Stimulated activated naive CD4-positive, alpha-beta T cell treated with Interleukin-2 at 50 U/mL for 16 hours (primary cell): ENCODE results near the gene RHEBL1.
A peak's percentile ranks its signal among the peaks of the same experiment; 100 is the strongest.

ENCODE experiments used
- DNase-seq: peaks from one replicate; lab custom pipeline; 2025; lab: John Stamatoyannopoulos, UW

RHEBL1 gene, protein sequence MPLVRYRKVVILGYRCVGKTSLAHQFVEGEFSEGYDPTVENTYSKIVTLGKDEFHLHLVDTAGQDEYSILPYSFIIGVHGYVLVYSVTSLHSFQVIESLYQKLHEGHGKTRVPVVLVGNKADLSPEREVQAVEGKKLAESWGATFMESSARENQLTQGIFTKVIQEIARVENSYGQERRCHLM

DNA sequence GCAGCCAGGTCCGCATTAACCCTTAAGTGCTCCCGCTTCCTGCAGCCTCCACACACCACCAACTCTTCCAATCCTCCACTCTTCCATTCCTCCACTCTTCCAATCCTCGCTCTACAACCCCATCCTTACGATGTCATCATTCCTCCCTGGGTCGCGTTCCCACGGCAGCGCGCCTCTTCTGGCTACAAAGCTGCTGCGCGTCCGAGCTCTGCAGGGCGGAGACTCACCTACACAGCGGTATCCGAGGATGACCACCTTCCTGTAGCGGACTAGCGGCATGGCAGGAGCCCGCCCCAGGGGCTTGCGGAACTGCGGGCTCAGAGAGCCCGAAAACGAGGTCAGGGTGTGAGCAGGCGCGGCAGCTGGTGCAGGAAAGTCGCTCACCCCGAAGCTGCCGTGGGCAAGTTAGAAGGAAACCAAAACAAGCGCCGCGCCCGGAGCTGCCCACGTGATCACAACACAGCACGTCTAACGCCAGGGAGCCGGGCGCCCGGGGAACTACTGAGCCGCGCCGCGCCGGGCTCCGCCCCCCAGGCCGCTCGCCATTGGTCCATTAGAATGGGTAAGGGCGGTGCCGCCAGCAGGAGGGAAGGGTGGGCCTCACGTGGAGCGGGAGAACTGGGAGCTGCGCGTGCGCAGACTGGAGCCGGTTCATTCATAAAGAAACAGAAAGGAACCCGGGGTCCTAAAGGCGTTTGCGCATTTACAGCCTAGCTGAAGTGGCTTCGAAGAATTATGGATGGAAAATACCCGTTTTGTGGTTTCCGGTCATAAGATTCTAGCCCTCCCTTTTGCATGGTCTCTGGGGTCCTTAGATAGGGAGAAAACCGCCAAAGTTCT is at the start of gene RHEBL1:
TSS of gene RHEBL1 (minus strand) at position 473 of the 840 bp plus-strand sequence. CDS start at position 279, 194 bp downstream.
- DNase-seq, result peak; percentile 98

DNA sequence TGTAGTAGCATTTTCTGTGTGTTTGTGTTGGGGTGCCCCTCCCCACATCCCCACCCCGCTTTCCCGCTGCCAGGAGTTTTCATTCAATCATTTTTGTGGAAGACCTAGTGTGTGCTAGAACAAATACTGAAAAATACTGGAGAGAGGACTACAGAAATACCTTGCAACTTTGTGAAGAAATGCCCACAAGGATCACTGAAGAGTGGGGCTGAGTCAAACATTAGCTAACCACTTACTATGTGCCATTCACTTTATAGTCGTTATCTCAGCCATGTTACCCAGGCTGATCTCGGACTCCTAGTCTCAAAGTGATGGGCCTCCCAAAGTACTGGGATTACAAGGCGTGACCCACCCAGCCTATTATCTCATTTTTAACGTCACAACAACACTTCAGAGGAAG is 41.4 kb upstream of the RHEBL1 start:
- DNase-seq, result no peak

DNA sequence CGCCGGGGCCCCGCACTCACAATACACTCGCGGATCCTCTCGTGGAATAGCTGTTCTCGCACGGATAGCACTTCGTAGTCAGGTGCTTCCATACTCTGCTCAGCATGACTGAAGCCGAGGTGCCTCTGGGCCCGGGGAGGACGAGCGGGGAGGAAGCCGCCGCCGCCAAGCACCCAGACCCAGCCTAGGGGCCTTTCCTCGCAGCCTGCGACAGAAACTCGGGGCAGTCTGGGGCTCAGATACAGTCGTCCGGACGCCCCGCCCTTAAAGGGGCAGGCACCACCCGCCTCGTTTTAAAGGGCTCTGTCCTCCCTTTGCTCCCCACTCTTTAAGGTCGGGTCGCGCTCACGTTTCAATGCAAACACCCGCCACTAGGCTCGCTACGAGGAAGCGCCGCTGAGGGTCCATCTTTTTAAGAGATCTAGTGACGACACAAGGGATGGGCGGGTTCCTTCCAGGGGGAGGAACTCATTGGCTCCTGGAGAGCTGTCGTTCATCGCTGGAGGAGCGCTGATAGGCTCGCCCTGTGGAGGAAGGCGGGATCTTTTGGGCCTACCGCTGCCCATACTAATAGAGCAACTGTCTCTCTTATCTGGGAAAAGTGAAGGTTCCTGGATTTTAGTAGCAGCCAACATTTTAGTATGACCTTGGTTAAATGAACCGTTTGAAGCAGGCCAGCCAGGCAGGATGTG is 40.8 kb upstream of the RHEBL1 start, which contains the start of gene LMBR1L:
TSS of gene LMBR1L (minus strand) at position 384 of the 692 bp plus-strand sequence. CDS start at position 92, 292 bp downstream.
- peak; percentile 95 for DNase-seq

DNA sequence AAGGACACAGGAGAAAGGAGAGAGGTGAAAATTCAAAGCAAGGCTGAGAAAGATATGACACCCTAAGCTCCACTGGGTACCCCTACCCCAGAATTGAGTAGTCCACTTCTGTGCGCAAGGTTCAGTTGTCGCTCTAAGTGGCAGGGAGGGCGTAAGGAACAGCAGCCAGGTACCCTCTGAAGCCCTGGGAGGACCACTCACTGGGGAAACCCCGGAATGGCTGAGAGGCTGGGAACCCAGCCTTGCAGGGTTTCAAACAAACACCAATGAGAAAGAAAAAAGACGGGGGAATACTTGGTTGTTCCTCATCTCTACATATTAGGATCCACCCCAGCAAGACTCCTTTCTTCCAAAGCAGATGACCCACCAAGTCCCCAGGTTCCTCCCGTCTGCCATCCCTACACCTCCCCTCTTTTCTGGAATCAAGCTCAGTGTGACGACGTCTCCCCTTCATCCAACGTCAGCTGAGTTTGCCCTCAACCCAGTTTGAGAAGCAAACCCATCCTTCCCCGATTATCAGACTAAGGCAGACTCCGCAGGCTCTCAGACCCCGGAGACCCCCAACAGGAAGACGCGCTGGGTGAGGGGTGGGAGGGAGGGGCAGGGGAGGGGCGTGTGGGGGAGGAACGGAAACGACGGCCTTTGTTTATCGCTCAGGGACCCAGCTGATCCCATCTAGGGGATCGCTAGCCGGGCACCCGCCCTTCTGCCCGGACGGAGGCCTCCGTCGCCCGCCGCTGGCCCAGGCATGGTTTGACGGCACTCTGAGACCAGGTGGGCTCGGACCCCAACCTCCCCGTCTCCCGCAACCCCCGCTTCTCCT is 40.1 kb upstream of the RHEBL1 start:
- no peak for DNase-seq

DNA sequence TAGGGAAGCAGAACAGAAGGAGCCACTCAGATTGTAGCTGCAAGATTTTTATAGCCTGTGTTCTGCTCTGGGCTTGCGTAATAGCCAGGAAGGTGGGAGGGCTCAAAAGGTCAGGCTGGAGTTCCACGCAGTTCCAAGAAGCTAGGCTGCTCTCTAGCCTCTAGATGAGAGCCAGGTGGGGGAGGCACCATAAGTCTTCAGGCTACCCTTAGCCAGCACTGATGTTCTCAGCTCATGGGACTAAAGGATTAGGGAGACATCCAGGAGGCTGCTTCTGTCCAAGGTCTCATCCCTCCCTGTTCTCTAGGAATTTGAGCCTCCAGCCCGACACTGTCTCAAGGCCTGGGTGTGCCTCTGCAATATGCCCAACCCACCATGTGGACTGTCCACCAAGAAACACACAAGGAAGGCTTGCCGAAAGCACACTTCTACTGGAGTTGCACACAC is 39.2 kb upstream of the RHEBL1 start:
- DNase-seq, result no peak

DNA sequence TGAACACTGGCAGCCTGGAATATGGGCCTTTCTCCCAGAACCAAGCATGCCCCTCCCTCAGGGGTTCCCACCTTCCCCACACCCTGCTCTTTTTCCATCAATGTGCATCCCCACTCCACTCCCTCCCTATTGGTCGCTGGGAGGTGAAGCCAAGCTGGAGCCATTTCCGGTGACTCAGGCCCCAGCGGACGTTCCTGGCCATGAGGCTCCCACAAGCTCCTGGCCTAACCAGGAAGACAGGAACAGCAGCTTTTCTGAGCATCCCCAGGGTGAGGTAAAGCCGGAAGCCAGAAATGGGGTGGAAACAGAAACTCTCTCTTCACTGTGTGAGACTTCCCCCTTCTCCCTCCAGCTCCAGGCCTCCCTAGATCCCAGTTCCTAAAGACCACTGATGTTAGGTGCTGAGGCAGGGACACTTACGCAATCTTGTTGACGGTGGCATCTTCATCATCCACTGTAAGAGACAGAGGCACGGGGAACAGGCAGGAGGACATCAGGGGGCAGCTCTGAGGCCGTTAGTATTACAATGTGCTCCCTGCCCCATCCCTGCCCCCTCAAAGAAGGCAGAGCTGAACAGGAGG is 35.8 kb upstream of the RHEBL1 start:
- no peak for DNase-seq

DNA sequence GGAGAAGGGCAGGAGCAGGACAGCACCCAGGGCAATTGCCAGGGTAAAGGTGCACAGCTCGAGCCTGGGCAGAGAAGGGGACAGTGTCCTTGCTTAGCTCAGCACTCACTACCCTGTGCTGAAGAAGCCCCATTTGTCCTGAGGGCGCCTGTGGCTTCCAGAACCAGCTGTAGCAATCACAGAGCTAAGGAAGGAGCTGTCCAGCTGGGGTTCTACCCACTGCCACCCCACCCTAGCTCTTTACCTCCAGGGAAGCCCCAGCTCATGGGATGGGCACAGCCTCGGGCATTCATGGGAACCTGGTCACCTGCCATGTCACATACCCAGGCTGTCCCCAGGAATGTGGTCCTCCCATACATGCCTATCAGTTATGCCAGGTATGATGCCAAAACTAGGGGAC is 35.0 kb upstream of the RHEBL1 start:
- DNase-seq, result no peak

DNA sequence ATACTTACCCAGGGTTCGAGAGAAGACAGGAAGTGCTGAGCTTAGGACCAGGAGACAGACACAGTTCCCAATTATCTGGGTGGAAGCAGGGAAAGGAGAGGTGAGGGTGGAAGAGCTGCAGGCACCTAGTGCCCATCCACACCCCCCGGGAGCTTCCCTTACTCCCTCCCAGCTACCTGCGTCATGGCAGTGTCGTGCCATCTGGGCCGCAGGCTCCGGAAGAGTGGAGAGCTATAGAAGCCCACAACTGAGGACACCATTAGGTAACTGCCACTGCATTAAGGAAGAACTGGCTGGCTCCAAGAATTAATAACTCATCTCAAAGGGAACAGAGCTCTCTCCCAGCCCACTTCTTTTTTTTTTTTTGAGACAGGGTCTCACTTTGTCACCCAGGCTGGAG is 30.6 kb upstream of the RHEBL1 start:
- no peak for DNase-seq

DNA sequence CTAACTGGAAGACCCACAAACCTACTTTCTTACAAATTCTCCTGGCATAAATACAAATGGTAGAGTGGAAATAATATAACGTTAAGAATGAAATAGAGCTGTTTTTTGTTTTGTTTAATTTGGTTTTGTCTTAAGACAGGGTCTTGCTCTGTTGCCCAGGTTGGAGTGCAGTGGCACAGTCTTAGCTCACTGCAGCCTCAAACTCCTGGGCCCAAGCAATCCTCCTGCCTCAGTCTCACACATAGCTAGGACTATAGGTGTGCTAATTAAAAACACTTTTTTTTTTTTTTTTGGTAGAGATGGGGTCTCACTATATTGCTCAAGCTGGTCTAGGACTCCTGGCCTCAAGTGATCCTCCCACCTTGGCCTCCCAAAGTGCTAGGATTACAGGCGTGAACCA is 28.9 kb upstream of the RHEBL1 start:
- no peak for DNase-seq

DNA sequence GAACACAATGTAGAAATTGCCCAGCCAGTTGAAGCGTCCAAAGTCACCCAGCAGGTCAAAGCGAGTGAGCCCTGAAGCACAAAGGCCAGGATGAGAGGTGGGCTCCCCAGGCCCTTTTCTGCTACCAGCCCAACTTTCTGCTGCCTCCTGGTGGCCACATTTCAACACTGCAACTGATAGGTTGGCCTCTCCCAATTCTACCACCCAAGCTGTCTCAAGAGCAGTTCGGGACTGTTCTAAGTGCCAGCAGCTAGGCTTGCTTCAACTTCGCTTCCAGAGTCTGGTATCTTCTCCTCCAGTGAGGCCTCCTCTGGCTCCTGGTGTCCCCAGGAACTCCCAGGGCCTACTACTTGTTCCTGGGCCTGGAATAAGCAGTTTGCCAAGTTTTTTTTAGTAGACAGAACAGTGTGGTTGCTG is 28.3 kb upstream of the RHEBL1 start:
- DNase-seq, result peak; percentile 54

DNA sequence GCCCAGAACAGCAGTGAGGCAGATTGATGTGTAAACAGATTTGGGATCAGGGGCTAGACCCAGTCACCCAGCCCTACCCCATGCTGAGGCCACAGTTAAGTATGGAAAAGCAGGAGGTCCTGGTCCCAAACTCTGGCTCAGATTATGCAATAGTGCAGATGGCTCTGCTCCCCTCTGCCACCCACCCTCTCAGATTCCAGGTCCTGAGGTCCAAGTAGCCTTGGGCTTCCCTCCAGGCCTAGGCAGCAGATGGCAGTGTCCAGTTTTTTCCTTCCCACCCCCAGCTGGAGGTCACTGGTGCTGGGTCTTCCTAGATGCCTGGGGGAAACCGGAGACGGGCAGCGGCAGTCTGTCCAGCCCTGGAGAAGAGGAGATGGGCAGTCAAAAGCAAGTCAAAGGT is 27.6 kb upstream of the RHEBL1 start:
- DNase-seq, result no peak

DNA sequence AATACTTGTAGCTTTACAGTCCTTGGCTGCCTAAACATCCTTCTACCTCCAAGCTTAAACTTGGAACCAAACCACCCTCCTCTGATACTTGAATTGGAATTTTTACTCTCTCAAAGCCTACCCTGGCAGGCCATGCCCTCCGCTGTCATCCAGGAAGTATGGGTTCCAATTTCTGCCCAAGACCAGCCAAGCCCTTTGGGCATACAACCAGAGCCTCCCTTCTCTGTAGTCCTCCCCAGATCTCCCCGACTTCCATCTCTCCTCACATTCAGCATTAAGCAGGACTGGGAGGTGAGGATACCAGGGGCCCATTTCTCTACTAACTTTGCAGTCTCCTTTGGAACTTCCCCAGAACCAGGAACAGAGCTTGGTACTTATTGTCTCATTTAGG is 25.2 kb upstream of the RHEBL1 start:
- no peak for DNase-seq

DNA sequence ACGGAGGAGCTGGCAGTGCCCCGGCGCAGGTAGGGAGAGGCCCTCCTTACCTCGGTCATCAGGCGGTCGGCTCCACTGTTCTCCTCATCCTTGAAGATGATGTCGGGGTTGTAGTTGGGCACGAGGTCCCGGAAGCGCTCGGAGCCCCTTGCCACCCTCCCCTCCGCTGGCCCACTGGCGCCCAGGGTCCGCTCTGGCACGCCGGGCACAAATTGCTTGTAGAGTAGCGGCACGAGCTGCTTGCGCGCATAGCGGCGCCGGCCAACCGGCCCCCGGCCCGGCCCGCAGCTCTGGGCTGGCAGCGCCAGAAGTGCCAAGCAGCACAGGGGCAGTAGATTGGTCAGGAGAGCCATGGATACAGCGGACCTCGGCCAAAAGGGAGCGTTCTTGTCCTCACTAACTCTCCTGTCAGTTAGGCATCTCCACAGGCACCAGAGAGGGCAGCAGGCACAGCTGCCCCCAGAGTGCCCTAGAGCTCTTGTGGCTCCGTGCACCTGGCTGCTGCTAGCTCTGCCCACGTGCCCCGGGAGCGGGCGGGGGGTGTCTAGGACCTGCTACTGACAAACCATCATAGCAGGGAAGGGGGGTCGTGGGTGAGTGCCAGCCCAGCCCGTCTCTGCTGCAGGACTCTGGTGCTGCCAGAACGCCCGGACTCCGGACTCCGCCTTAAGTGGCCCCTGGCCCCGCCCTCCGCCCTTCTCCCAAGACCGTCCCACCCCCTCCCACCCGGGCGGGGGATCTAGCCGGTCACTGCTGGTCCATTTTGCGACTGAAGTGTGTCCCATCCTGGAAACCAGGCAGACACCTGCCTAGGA is 24.6 kb upstream of the RHEBL1 start, which contains the start of gene DHH:
TSS of gene DHH (minus strand) at position 642 of the 815 bp plus-strand sequence. CDS start at position 353, 289 bp downstream.
- DNase-seq, result no peak

DNA sequence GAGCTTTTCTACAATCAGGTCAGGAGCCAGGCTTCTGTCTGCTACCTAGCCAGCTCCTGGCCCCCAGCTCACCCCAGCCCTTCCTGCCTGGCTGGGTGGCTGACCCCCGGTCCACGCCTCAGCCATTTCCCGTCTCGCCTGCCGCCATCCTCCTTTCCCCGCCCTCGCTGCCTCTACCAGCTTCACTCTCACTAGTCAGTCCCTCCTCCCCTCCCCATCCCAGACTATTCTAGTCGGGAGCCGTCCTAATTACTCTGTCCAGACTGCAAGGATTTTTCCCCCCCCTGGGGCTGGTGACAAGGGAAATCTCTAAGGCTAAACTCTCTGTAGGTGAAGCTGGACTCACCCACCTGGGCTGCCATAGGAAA is 24.0 kb upstream of the RHEBL1 start:
- DNase-seq, result no peak

DNA sequence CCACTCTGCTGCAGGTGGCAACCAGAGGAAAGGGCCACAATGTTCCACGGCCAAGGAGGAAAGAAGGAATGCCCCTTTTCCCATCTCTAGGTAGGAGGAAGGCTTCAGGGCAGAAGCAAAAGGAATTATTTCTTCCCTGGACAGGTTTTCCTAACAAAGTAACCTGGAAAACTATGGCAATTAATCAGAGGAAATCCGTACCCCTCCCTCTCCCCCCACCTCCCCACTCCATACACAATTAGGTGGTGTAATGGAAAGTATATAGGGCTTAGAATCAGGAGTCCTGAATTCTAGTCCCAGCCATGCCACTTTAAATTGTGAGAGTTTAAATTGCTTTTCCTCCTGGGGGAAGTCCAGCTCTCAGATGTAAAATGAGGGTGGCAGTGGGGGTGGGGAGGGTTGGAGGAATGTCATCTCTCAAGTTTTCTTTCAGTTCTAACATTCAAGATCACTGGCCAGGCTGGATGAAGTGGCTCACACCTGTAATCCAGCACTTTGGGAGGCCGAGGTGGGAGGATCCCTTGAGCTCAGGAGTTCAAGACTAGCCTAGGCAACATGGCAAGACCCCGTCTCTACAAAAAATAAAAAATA is 23.1 kb upstream of the RHEBL1 start:
- DNase-seq, result no peak

DNA sequence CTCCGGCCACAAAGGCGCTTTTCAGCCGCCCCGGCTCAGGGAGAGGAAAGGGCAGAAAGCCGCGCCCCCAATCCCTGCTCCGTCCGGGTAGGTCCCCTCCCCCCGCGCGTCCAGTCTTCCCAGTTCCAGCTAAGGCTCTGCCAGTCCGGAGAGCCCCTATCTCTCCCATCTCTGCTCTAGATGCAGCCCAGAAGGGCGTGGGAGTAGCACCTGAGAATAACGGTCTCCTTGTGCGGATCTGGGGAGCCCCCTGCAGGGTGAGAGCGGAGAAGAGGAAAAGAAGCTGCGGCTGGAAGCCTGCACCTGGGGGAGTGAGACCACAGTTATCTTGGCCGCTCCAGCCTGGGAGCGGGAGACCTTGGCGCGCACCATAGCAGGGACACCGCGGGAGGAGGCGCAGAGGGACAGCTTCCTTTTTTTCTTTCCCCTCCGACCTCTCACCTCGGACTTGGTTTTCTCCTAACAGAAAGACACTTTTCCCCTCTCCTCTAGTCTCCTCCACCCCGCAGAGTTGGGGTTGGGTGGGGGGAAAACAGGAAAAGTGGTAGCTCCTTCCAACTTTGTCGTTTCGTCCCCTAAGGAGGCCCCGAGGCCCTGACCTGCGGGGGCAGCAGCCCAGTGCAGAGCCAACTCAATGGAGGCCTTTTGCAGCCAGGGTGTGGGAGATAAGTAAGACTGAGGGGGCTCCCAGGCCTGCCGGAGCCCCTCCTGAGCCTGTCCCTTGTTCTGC is 22.5 kb upstream of the RHEBL1 start:
- DNase-seq, result peak; percentile 60

DNA sequence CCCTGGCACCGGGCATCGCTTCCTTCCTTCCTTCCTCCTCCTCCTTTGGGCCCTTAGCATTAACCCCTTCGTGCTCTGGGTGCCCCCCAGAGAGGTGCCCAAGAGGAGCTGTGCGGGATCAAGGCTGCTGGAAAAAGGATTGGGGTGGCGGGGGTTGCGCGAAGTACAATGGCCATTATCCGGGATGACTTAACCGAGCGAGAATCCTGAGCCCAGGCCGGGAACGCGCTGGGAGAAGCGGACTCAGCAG is 22.0 kb upstream of the RHEBL1 start:
- DNase-seq, result no peak

DNA sequence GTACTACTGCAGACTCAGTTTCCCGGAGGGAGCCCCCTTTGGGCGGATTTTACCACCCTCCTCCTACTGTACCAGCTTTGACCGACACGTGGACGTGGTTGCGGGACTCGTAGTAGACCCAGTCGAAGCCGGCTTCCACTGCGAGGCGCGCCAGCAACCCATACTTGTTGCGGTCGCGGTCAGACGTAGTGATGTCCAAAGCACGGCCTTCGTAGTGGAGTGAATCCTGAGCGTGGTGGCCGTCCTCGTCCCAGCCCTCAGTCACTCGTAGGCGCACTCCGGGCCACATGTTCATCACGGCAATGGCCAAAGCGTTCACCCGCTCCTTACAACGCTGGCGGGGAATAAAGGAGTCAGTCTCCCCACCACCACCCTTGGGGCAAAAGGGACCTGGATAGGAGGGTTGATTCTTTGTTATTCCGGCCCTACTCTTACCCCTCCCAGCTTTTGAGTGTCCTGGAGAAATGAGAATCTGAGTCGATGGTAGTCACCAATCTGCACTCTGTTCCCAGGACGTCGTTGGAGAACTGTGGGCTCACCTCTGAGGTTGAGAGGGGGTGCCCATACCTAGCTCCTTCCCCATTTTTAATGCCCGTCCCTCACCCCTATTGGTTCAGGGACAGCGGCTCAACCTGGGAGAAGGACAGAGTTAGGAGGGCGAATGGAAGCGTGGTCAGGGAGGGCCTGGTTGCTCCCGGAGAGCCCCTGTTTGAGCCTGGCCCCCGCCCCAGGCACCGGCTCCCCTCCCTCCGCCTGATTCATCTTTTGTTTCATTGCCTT is 21.5 kb upstream of the RHEBL1 start:
- DNase-seq, result no peak
